Stimulated activated CD8-positive, alpha-beta memory T cell treated with anti-CD3 and anti-CD28 coated beads, Interleukin-12 subunit alpha, Interleukin-12 subunit beta, amount 100 ng/mL, for 24 hours (primary cell): ENCODE data around the gene ICAM1.
"Not testable (repeated sequence)": the region's sequence is repeated elsewhere in the genome, so short reads cannot be mapped to it uniquely, and the experiment has no call there.

Experiments
- DNase-seq: peaks from one replicate; pipeline ENCODE4 v3.0.0-alpha.2; 2020; ENCODE audit errors: extremely low read depth

ICAM1 gene

DNA sequence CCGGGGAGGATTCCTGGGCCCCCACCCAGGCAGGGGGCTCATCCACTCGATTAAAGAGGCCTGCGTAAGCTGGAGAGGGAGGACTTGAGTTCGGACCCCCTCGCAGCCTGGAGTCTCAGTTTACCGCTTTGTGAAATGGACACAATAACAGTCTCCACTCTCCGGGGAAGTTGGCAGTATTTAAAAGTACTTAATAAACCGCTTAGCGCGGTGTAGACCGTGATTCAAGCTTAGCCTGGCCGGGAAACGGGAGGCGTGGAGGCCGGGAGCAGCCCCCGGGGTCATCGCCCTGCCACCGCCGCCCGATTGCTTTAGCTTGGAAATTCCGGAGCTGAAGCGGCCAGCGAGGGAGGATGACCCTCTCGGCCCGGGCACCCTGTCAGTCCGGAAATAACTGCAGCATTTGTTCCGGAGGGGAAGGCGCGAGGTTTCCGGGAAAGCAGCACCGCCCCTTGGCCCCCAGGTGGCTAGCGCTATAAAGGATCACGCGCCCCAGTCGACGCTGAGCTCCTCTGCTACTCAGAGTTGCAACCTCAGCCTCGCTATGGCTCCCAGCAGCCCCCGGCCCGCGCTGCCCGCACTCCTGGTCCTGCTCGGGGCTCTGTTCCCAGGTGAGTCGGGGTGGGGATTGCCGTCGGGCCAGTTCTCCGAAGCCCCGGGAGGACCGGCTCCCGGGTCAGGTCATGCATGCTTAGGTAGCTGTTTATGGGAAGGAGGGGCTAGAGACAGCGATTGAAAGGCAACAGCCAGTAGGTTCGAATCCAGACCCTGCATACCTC is at the start of gene ICAM1:
ICAM1 (plus strand) TSS at position 505 of the 779 bp plus-strand sequence; CDS start at position 545, 40 bp downstream.
- DNase-seq: no peak

GRCh38 chr19:10222201-10222890 is 48.6 kb upstream of the ICAM1 start:
- no peak for DNase-seq

GRCh38 chr19:10223488-10224213 is 47.3 kb upstream of the ICAM1 start:
- no peak for DNase-seq

GRCh38 chr19:10224337-10224736 is 46.6 kb upstream of the ICAM1 start:
- DNase-seq: no peak

DNA sequence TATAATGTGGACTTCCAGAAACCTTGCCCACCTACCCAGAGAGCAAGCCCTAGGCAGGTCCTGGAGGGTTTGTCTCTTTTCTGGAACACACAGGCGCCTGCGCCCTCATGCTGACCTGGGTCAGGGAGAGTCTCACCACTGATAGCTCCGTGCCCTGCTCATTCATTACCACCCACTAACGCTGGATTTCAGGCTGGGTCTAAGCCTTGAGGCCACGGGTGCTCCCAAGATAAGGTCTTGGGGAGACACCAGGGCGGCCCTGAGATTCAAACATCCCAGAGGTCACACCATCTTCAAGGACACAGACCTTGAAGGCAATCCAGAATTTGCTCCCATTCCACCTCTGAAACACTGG is 44.9 kb upstream of the ICAM1 start:
- DNase-seq: no peak

DNA sequence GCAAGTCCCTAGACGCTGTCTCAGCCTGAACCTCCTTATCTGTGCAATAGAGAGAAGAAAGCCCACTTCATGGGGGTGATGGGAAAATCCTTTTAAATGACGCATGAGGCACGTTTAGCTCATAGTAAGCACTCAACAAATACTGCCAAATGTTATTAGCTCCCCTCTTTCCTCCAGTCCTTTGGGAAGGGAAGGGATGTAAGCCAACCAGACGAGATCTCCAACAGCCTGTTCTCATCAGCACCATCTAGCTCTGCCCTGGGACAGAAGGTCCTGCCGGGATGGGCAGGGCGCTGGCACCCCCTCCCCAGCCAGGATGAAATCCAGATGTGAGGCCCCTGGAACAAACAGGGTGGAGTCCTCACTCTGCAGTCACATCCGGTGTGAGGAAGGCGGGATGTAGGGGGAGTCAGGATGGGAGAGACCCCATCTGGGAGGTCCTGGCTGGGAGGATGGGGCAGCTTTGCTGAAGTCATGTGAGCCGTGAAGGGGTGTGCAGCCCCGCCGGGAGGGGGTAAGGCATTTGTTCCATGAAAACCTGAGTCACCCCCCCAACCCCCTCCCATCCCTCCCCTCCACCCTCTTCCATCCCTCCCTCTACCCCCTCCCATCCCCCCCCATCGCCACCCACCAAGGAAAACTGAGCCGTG is 44.4 kb upstream of the ICAM1 start:
- DNase-seq: no peak

- no peak for DNase-seq
Measured at GRCh38 chr19:10227026-10227971, 43.6 kb upstream of the ICAM1 start.

DNA sequence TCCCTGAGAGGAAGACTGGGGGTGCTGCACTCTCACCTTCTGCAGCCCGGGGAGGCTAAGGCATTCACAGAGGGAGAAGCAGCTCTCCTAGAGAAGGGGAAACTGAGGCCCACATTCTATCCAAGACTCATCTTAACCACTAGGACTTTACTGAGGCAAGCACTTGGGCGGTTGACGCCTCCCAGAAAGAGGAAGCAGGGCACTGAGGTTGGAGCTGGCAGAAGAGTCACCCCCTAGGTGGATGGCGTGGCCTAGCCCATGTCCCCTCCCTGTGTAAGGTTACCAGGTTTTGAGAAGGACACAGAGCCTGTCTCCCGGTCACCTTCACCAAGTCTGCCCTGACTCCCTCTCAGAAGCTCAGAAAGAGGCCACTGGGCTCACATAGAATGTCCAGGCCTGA is 42.5 kb upstream of the ICAM1 start:
- DNase-seq: no peak

DNA sequence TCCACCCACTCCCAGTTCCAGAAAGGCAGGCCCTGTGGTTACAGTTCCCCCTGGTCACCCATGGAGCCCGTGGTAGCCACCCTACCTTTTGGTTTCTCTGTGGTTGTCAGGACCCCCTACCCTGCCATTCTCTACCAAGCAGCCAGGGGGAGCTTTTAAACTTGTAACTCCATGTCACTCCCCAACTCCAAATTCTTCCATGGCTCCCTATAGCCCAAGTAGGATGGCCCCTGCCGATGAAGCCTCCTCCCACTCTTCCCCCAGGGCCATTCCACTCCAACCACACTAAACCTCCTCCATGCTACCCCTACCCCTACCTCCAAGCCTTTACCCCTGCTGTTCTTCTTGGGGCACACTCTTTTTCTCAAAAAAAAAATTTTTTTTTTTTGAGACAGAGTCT is 42.0 kb upstream of the ICAM1 start:
- no peak for DNase-seq

GRCh38 chr19:10230173-10230860 is 40.6 kb upstream of the ICAM1 start:
- DNase-seq: no peak

DNA sequence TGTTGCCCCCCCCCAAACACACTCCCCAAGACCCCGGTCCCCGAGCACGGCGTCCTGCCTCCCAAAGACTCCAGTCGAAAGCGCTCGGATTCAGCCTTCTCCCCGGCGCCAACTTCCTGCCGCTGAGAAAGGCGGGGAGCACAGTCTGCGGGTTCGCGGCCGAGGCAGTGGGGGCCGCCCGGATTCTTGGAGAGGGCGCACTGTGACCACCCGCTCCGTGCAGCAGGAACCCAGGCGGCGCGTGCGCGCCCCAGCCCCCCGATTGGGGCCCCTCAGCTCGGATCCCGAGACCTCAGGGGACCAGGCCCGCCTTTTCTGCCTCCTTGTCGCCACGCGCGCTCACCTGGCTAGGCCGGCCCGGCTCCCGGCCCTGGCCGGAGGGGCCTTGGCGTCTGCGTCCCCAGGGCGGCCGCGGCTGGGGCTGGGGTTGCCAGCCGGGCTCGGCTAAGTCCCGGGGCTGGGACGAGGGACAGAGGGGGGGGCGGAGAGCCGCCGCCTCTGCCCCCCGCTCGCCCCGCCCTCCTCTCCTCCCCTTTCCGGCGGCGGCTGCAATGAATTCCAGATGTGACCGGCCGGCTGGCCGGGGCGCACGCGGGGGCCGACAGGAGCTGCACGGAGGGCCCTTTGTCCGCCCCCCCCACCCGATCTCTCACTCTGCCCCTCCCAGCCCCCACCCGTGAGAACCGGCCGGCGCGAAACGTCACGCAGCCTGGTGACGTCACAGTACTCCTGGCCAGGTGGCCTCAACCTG is 39.9 kb upstream of the ICAM1 start, which contains the start of gene S1PR2:
S1PR2 (minus strand) TSS at position 471 of the 751 bp plus-strand sequence. CDS start 6,426 bp downstream, outside the sequence.
- no peak for DNase-seq

GRCh38 chr19:10231612-10232228 is 39.2 kb upstream of the ICAM1 start:
- DNase-seq: no peak

DNA sequence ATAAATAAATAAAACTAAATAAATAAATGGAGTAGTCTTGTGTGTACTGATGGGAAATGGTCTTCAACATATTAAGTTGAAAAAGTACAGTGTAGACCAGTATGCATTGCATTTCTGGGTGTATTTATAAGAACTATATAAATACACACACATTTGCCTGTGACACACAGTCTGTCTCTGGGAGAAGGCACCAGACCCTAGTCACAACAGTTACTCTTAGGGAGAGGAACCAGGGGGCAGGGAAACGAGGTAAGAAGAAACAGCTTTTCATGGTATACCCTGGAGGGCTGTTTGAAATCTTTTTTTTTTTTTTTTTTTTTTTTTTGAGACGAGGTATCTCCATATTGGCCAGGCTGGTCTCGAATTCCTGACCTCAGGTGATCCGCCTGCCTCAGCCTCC is 37.0 kb upstream of the ICAM1 start:
- DNase-seq: no peak

DNA sequence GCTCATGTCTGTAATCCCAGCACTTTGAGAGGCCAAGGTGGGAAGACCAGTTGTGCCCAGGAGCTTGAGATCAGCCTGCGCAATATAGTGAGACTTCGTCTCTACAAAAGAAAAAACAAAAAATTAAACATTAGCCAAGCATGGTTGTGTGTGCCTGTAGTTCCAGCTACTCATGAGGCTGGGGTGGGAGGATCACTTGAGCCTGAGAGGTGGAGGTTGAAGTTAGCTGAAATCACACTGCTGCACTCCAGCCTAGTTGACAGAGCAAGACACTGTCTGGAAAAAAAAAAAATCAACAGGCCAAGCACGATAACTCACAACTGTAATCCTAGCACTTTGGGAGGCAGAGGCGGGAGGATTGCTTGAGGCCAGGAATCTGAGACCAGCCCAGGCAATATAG is 35.9 kb upstream of the ICAM1 start:
- no peak for DNase-seq

DNA sequence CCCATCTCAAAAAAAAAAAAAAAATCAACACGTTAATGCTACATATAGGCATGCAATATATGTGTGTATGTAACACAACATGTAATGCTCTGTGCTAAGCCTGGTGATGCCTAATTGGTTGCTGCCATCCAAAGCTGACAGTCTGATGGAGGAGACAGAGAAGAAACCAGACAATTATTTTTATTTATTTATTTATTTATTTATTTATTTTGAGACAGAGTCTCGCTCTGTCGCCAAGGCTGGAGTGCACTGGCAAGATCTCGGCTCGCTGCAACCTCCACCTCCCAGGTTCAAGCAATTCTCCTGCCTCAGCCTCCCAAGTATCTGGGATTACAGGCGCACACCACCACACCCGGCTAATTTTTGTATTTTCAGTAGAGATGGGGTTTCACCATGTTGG is 35.5 kb upstream of the ICAM1 start:
- not testable (repeated sequence) for DNase-seq

- DNase-seq: no peak
Measured at GRCh38 chr19:10237702-10238101, 33.2 kb upstream of the ICAM1 start.

GRCh38 chr19:10238172-10238783 is 32.6 kb upstream of the ICAM1 start:
- DNase-seq: no peak

DNA sequence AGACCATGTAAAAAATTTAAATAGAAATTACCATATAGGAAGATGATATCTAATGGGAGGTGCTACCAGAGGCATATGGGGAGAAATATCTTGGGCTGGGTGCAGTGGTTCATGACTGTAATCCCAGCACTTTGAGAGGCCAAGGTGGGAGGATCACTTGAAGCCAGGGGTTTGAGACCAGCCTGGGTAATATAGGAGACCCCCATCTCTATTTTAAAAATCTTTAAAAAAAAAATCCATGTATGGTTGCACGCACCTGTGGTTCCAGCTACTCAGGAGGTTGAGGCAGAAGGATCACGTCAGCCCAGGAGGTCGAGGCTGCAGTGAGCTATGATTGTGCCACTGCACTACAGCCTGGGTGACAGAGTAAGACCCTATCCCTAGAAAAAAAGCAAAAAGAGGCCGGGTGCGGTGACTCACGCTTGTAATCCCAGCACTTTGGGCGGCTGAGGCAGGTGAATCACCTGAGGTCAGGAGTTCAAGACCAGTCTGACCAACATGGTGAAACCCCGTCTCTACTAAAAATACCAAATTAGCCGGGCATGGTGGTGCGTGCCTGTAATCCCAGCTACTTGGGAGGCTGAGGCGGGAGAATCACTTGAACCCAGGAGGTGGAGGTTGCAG is 29.0 kb upstream of the ICAM1 start:
- not testable (repeated sequence) for DNase-seq
